Measurements from ENCODE around the gene CAMSAP1.
"Not testable (repeated sequence)": the region's sequence is repeated elsewhere in the genome, so short reads cannot be mapped to it uniquely, and the experiment has no call there.

Gene CAMSAP1

GRCh38 chr9:135896205-135896604 is 11.1 kb downstream of the CAMSAP1 start:
- no peak for DNase-seq

GRCh38 chr9:135895202-135895848 is 12.0 kb downstream of the CAMSAP1 start:
- DNase-seq, result no peak

DNA sequence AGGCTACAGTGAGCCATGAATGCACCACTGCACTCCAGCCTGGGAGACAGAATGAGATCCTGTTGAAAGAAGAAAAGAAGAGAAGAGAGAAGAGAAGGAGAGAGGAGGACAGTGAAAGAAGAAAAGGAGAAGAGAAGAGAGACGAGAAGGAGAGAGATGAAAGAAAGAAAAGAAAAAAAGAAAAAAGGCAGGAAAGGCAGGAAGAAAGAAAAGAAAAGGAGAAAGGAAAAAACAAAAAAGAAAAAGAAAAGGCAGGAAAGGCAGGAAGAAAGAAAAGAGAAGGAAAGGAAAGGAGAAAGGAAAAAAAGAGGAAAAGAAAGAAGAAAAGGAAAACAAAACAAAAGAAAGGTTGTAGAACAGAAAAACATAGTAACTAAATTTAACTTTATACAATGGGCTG is 14.2 kb downstream of the CAMSAP1 start:
- no peak for DNase-seq

DNA sequence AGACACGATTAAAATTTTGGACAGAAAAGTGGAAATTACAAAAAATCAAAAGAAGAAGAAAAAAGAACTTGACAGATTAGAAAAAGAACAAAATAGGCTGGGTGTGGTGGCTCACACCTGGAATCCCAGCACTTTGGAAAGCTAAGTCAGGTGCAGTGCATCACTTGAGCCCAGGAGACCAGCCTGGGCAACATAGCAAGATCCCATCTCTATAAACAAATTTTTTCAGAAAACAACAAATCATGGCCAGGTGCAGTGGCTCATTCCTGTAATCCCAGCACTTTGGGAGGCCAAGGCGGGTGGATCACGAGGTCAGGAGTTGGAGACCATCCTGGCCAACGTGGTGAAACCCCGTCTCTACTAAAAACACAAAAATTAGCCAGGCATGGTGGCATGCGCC is 15.0 kb downstream of the CAMSAP1 start:
- DNase-seq, result not testable (repeated sequence)

DNA sequence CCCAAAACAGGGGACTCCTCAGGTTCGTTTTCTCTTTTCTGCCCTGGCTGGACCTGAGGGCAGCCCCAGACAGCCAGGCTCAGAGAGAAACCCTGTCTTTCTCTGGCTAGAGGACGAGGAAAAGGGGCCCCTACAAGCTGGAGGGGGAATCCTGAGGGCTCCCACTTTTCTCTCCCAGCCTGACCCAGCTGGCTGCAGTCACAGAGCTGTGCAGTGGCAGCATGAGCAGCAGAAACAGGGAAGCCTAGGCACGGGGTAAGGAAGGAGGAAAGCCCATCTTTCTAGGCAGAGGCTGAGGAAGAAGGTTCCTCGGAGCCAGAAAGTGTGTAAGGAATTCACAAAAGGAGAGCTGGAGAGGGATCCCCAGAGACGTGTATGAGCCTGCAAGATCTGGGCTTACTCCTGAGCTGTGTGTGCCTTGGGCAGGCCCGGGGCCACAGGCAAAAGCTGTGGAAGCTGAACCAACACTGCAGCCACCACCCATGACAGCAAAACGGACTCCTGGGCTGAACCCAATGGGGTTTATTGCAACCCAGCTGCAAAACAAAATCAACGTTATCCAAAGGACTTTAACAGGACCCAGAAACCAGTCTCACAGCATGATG is 16.2 kb downstream of the CAMSAP1 start:
- DNase-seq, result no peak

DNA sequence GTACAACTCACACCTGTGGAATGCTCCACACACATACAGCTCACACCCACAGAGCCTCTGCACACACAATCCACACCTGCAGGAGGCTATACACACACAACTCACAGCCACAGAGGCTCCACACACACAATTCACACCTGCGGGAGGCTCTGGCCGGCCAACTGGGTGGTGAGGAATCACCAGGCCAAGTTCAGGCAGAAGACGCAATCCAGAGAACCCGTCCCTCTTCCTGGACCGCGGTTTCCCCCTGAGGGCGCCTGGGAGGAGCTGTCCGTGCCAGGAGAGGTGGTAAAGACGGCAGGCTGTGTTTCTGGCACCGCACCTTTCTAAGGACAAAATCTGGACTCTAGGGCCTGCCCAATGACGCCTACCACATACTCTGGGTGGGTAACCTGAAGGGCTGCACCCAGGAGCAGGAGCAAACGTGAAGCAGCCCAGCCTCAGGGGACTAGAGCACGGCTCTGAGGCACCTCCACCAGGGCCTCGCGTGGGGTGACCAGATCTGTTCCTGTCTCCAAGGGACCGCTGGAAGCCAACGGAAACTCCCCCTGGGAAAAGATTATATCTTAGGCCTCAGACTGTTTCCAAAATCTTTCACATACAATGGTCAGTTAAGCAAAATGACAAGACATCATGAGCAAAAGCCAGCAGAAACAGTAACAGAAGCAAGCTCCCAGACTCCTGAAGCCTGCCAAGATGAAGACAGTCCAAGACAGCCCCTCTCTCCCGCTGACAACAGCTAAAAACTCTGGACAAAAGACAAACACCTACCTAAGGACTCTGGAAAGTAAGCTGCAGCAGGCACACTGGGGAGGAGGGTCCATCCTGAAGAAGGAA is 16.9 kb downstream of the CAMSAP1 start:
- DNase-seq, result no peak

DNA sequence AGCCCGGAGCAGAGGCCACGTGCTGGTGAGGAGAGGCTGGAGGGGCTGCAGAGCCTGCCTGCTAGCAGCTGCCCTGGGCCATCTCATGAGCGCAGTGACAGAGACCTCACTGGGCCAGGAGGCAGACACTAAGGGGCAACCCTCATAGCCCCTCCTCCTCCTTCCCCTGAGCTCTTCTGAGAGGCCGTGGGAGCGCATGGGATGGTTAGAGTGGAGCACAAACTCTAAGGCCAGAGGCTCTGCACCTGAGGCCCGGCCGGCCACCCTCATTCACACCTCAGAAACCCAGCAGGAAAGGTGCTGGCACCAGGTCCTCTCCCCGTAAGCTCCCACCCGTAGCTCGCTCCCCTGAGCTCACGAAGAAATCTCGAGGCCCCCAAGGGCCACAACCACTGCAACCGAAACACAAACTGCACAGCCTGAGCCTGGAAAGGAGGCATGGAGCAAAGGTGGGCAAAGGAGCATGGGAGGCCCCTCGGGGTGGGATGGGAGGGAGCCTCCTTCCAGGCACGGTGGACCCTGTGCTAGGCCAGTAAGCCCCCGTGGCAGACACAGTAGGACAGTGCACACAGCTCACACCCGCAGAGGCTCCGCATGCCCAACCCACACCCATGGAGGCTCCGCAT is 17.7 kb downstream of the CAMSAP1 start:
- DNase-seq, result no peak

DNA sequence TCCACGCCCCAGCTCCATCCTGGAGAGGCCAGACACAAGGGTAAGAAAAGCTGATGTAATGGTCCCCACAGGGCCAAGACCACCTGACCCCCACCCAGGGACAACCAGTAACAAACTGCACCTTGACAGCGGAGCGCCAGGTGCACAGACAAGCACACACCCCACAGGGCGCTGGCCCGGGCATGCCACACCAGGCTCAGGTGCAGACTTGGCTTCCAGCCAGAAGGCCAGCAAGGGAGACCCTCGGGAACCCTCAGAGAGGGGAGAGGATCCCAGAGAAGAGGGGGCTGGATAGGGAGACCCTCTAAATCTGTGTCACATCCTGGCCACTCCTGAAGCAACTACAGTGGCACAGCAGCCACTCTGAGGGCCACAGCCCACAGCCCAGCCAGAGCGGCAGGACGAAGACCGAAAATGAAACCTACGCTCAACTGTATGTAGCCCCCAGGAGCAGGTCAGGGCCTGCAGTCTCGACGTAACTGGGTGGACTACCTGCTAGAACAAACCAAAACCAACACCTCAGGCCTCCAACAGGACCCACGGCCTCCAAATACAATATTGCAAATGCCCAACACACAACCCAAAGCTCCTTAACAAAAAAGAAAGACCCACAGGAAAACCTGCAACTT is 18.5 kb downstream of the CAMSAP1 start:
- DNase-seq, result peak; percentile 75

- DNase-seq, result peak; percentile 70
Observed at GRCh38 chr9:135888126-135888765, 19.1 kb downstream of the CAMSAP1 start.

DNA sequence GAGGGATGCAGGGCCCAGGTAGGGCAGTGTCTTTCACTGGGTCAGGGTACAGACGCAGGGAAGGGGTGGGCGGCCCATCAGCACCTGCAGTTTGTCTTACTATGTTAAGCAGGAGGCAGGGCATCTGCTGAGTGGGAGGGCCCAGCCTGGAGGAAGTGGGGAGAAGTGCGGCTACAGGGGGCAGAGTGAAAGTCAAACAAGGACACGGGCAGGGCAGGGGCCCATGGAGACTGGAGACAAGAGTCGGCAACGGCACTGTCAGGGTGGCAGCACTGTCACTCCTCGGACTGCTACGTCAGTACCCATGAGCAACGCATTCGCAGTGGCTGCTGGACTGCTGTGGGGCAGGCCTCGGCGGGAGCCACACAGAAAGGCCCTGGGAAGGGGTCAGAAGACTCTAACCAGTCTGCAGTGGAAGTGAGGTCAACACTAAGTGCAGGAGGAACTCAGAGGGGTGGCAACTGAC is 19.7 kb downstream of the CAMSAP1 start:
- no peak for DNase-seq

GRCh38 chr9:135887021-135887507 is 20.3 kb downstream of the CAMSAP1 start:
- no peak for DNase-seq

DNA sequence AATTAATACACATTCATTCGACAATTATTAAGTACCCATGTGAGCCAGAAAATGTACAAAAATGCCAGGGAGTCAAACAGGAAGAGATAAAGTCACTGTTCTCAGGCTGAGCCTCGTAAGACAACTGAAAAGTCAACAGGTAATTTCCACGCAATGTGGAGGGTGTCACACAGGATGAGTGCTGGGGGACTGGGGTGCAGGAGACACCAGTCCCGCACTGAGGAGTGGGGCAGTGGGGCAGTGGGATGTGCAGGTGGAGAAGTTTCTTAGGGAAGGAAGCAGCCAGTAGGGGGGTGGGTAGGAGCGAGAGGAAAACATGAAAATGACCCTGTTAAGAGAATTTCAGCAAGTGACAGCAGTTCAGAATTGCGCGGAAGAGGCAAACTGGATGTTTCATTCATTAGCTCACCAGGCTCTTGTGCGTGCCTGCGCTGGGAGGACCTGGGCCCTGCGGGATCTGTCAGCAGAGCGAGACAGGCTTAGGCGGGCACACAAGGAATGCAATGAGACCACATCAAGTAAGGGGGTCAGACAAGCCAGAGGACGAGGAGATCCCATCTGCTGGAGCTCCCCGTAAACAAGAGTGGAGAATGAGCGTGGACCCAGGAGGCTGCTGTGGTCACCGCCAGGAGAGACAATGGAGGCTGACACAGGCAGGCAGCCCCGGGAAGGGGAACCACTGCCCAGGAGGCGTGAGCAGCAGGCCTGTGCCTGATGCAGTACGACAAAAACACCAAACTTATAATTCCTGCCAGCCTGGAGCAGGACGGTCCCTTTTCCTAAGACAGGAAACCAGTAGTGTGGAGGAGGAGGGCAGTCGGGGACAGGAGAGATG is 21.0 kb downstream of the CAMSAP1 start:
- no peak for DNase-seq

GRCh38 chr9:135885100-135885853 is 22.1 kb downstream of the CAMSAP1 start:
- no peak for DNase-seq

DNA sequence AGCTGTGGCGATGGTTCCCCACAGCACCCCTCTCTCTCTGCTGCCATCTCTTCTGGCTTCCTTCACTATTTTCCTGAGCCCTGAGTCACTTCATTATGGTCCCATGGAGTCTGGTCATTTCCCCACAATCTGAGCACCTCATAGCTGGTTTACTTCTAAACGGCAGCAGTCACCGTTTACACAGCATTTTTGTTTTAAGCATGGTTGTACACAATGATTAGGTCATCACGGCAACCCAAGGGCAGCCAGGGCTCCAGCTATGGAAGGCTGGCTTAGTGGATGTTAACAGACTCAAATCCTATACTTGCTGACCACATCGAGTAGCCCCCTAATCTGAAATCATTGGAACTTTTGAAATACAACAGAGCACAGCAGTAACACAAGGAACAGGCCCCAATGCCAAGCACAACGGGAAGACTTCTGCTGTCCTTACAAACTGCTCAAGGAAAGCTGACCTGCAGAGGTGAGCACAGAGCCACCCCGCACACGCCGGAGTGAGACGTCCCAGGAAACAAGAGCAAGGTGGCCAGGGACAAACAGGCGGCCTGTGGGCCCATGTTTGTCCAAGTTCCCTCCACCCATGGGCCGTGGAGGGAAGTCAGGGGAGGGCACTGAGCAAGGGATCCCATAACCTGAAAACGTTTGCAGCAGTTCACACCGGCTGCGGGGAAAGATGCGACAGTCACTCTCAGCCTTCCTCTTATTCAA is 22.9 kb downstream of the CAMSAP1 start:
- DNase-seq, result no peak

DNA sequence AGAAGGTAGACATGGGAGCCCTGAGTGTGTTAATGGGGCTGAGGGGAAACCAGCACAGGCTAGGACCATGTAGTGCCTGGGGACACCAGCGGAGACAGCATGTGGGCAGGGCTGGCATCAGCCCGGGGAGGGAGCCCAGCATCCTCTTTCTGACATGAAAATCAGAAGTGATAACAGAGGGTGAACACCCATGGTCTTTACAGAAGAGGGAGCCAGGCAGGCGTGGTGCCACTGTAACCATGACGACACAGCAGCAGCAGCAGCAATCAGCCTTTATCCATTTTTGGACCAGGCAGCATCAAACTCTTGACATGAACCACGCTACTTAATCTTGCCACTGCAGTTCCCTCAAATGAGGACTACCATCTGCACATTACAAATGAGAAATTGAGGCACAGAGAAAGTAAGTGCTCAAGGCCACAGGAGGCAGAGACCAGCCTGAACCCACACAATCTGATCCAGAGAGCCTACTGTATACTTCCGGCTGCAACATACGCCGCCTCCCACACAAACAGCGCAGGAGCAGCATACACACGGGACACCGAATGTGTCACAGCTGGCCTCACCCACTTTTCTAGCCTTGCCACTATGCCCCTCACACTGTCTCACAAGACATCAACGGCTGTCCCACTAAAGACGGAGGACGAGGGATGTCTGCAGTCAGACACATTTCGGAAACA is 23.8 kb downstream of the CAMSAP1 start:
- DNase-seq, result peak; percentile 18

GRCh38 chr9:135882011-135882410 is 25.3 kb downstream of the CAMSAP1 start:
- DNase-seq, result no peak

DNA sequence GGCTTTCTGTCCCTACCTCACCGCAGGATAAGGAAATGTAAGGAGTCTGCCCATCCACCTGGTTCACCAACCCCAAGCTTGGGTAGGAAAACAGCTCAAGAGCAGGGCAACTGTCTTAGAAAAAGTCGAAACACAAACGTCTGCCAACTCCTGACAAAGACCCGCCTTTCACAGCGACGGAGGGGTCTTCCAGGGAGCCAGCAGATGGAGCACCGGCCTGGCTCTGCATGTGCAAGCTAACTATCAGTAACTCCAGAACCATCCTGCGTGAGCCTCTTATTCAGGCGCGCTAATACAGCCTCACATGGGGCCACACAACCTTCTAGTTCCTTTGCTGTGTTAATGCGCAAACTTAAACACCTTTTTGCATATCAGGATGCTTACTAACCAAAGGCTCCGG is 26.9 kb downstream of the CAMSAP1 start:
- no peak for DNase-seq

DNA sequence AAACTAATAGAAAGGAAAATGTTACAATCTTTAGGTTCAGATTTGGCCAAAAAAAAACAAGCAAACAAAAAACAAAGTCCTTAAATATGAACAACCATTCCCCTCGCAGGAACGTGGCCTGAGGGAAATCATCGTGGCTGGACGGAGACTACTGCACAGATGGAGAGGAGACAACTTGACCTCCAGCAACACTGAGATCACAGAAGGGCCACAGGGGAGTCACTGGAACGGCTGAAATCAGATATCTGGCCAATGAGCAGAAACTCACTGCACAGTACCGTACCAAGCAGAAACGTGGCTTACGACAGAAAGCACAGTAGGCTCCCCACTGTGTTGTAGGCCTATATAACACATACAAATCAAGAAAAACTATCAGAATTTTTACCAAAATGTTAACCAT is 27.7 kb downstream of the CAMSAP1 start:
- peak; percentile 45 for DNase-seq

GRCh38 chr9:135879237-135879601 is 28.1 kb downstream of the CAMSAP1 start:
- DNase-seq, result no peak
